Right ventricle myocardium inferior (tissue), 1 donor: ENCODE results near the gene CCDC102B. TPM values are rescaled to one million over a fixed set of nuclear protein-coding genes. Genes with fewer than 3 reads are reported as not detected.
"Not testable (repeated sequence)": the region's sequence is repeated elsewhere in the genome, so short reads cannot be mapped to it uniquely, and the experiment has no call there.

Experiments used
- ATAC-seq: fragments of 200-7000 bp; cut with Tn5 transposase; one replicate; pipeline ENCODE4 v1.9.1; 2020; ENCODE audit warnings: mild to moderate bottlenecking, moderate library complexity
- DNase-seq: peaks from one replicate; pipeline ENCODE4 v3.0.0; 2021; ENCODE audit errors: missing footprints
- intact Hi-C: fragments of 100-400 bp; cut with DNase I; formaldehyde crosslinking; loops from one replicate; pipeline ENCODE4 v1.11.0; 2022
- long read RNA-seq: library from polyadenylated mRNA; unstranded; transcript quantifications from one replicate; pipeline ENCODE4 v2.0.0, GENCODE V29; 2021
- total RNA-seq: library from RNA; stranded (reverse); fragmentation: NEBNext Ultra II Directional; extraction: Animal tissue kit (Norgen Biotek cat#: 25700); gene quantifications from one replicate; pipeline ENCODE4 v1.2.1, GENCODE V29; 2021
- donor health status: DM: no; HTN: yes; CAD: no; lungs with severe emphysema.

CCDC102B gene
- total RNA-seq = 3.9 TPM
- long read RNA-seq, partial matches to known transcripts = 0 of 3 reads
- long read RNA-seq, other reads (novel, unspliced or antisense) = 3 of 3 reads

DNA sequence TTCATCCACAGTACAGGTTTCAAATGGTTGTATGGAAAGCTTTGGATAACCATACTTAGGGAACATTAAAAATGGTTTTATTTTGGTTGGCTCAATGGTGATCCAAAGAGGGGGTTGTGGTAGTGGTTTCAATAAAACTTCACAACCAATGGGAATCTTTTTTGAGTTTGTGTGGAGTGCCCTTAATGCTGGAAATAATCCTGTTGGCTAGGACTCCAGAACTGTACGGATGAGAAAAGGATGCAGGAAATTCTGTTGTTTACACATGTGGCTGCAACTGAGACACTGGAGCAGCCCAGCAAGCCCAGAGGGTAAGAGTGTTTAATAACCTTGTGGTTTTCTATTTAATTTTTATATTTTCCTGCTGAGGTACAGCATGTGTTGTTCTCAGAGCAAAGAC, at the start of gene CCDC102B:
TSS of gene CCDC102B (plus strand) at position 210 of the 400 bp plus-strand sequence. CDS start 38,684 bp downstream, outside the sequence.
- intact Hi-C loops = loop anchor here (1.0 kb wide), 1 partner anchor 7 kb away; no protein-coding TSS in a partner anchor
- DNase-seq (no peak), ATAC-seq (peak; percentile 63)

DNA sequence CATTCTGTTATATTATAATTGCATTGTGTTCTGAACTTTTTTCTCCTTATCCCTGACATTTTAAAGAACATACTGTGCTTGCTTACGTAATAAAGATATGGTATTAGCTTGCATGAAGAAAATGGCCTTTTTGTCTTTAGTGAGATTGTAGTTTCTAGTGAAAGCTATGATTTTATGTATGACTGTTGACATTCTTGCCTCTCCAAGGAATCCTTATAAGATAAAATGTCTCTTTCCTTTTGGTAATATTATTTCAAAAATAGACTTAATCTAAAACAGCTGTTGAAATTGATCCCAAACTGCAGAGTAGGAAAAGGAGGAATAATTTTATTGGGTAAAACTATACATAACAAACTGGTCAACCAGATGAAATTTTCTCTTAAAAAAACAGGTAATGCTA, 40.8 kb upstream of the CCDC102B start:
- ATAC-seq (peak; percentile 28), DNase-seq (no peak)
- intact Hi-C loops = no loop called here

DNA sequence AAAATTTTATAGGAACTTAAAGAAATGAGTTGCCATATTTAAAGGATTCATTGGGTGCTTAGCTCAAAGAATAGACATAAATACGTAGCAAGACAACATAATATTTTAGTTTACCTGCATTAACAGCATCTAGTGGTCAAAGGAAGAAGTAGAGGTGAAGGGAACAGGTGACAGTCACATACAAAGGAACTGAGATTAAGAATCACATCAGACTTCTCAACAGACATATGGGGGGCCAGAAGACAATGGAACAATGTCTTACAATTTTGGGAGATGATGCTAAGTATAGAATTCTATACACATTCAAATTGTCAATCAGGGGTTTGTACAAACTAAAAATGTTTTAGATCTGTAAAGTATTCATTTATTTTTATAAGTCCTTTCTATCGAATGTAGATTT, 38.6 kb upstream of the CCDC102B start:
- no peak for ATAC-seq
- intact Hi-C loops = no loop called here
- no peak for DNase-seq

DNA sequence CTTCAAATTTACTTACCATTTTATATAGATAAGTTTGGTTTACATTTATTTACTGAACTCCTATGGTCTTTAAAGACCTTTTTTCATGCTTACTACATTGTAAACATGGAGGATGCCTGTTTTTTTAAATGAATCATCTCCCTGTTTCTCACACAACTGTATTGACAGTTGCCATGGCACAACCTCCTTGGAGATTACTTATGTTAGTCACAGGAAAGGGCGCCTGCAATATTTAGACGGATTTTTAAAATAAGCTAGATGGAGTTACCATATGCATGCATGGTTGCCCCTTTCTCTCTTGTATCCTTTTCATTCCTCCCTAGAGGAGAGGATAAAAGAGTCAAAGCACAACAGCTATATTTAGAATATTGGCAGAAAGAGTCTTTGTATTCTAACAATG, 34.8 kb upstream of the CCDC102B start:
- intact Hi-C loops = no loop called here
- no peak for DNase-seq
- ATAC-seq = no peak

DNA sequence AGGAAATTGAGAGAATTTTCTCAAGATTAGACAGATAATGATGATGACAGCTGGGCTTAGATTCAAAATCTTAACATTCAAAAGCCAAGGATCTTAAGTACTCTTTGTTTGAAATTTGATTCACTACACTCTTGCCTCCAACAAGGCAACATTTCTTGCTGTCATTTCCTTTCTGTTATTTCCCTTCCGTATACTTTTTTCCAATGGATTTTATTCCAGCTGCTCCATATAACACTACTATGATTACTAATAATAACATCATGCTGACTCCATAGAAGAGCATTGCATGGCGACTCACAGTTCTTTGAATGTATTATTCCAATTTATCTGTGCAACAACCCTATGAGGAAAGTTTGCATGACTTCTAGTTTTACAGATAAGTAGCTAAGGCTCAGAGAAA, 33.9 kb upstream of the CCDC102B start:
- ATAC-seq = no peak
- no peak for DNase-seq
- intact Hi-C loops = no loop called here

DNA sequence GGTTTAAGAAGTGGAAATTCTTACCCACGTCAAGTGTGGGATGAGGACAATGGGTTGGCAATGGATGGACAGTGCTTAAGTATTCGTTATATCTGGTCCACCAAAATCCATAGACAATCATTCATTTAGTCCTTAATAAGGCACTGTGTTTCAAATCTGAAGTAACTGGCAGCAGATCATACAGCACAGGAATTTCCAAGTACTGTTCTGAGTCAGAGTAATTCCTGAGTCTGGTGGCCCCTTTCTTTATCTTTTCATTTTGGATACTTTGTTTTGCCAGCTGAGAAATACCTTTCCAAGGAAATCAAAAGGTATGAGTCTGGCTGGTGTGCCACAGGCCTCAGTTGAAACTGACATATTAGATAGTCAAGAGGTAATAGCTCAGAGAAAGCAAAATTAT, 31.4 kb upstream of the CCDC102B start:
- ATAC-seq = no peak
- intact Hi-C loops = no loop called here

DNA sequence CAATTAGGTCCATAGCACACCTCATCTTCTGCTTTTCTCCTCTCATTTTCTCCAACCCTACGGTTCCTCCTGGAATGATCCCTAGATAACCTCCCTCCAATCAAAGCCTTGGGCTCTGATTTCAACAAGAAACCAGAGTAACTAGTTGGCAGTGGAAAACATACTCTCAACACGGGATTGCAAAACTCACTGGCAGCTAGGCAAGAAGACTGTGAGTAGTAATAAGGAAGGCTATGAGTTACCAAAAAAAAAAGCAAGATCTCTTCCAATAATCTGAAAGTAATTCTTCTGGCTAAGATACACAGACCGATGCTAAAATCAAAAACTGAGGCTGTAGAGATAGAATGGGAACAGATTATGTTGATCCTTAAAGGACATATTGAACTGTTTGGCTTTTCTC, 28.4 kb upstream of the CCDC102B start:
- DNase-seq (no peak), ATAC-seq (peak; percentile 94)
- intact Hi-C loops = no loop called here

More for the DNA sequence above, 31.4 kb upstream of the CCDC102B start:
- no peak for DNase-seq

DNA sequence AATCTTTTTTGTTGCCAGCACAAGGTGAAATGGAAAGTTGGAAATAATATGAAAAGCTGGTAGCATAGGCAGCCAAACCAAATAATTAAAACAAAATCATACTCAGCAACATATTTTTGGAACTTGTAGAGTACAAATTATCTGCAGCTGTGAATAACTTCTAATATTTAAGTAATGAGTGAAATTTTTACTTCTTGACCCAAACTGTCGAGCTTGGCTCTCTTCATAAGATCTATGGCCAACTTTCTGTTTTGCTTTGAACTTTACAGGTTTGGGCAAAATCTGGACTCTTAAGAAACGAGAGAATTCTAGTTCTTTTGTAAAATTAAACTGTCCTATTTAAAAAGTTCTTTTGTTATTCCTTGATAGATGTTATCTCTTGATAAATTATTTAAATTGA, 25.6 kb upstream of the CCDC102B start:
- intact Hi-C loops = no loop called here
- no peak for ATAC-seq

DNA sequence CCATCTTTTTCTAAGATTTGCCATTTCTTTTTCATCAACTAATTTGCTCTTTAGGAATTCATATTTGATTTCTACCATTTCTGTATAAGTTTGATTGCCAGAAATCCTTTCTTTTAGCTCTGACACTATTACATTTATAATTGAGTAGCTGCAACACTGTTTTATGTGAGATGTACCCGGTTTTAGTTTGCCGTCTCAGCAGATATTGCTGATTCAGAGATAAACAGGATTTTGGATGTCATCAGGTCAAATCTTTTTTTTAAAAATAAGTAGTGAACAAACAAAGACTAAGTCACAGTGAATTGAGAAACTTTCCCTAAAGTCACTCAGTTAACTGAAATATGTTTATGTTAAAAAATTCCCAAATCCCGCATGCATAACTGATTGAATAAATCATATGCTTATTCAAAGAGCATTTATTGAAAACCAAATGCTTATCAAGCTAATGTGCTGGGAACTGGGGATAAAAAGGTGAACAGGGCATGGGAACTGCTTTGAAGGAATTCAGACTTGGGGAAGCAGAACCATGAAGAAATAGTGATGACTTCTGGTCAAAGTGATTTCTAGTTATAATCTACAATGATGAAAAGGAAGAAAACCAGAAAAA, 19.5 kb upstream of the CCDC102B start:
- ATAC-seq (no peak), DNase-seq (no peak)
- intact Hi-C loops = no loop called here

More for the DNA sequence above, 25.6 kb upstream of the CCDC102B start:
- DNase-seq = no peak

DNA sequence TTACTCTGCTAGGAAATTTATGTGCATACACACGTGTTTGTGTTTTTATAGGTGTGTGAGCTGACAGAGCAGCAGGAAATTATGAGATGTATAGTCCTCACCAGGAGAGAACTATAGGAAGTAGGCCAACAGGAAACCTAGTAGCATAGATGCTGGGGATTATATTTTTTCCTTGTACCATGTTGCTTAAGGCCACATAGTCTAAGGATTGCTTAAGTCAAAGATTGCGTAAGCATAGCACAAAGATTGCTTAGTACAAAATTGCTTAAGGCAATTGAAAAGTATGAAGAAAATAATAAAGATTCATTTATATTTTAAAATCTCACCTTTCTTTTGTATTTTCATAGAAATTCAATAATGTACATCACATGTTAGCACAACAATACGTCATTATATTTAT, 18.7 kb upstream of the CCDC102B start:
- intact Hi-C loops = no loop called here
- ATAC-seq (peak; percentile 39), DNase-seq (no peak)

DNA sequence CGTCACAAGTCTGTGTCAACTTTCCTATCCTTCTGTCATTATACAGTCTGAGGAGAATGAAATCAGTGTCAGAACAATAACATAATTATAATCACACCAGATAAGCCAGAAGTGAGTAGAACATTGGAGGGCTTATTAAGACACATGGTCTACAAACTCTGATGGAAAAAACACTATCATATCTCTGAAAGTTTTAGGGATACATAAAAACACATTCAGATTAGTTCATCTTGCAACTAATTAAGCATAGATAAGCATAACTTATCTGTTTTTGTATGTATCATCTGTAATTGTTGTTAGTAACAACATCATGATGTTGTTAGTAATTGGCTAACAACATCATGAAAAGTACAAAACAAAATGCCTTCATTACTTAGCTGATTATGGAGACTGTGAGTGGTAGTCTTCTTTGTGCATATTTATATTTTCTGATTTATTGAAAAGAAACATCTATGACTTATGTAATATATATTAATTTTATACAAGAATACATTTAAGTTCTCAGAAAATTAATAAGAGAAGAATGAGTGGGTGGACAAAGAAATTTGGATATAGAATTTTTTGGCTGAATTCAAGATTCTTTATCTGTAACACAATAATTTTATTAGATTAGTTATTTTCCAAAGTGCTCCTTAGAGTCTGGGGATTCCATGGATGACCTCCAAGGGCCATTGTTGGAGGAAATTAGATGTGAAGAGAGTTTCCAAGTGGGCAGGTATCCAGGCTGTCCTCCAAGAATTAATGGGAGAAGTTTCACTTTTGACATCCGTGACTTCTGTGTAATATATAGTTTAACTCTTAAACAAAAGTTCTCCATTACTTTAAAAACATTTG, 16.9 kb upstream of the CCDC102B start:
- intact Hi-C loops = no loop called here
- DNase-seq (no peak), ATAC-seq (no peak)

DNA sequence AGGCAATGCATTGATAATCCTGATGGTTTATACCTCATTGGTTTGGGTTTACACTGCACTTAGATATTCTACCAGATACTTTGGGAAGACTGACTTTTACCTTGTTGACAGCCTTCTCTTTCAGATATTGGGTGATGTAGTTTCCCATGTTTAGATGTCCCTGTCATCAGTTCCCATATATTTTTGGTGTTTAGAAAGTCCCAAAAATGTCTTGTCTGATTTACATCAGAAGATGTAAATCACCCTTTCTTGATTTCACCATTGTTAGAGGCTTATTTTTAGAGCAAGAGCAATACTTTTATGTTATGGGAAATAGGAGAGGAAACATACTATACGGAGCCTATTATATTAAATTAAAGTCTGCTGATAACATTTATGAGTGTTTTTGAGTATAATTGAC, 14.4 kb upstream of the CCDC102B start:
- DNase-seq (no peak), ATAC-seq (no peak)
- intact Hi-C loops = no loop called here

DNA sequence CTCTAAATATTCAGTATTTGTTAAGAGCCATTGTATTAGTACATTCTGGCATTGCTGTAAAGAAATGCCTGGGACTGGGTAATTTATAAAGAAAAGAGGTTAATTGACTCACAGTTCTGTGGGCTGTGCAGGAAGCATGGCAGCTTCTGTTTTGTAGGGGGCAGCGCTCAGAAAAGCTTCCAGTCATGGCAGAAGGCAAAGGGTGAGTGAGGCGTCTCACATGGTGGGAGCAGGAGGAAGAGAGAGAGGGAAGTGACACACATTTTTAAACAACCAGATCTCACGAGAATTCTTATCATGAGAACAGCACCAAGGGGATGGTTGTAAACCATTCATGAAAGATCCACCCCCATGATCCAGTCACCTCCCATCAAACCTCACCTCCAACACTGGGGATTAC, 13.8 kb upstream of the CCDC102B start:
- DNase-seq (no peak), ATAC-seq (no peak)
- intact Hi-C loops = no loop called here

DNA sequence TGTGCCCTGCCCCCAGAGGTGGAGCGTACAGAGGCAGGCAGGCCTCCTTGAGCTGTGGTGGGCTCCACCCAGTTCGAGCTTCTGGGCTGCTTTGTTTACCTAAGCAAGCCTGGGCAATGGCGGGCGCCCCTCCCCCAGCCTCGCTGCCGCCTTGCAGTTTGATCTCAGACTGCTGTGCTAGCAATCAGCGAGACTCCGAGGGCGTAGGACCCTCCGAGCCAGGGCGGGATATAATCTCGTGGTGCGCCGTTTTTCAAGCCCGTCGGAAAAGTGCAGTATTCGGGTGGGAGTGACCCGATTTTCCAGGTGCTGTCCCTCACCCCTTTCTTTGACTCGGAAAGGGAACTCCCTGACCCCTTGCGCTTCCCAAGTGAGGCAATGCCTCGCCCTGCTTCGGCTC, 7.6 kb upstream of the CCDC102B start:
- intact Hi-C loops = not testable (repeated sequence)

DNA sequence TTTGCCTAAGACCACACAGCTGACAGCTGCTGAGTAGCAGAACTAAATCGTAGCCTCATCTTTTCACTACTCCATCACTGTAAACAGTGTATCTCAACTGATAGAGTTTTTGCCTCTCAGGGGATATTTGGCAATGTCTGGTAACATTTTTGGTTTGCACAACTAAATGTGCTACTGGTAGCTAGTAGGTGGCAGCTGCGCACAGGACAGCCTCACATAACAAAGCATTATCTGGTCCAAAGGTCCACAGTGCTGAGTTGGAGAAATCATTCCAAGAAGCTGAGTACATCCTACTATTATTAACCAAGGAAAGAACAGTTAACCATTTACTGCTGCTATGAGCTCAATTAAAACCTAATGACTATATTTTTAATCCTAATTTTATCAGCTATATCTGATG, 6.1 kb upstream of the CCDC102B start:
- DNase-seq (no peak), ATAC-seq (peak; percentile 64)
- intact Hi-C loops = no loop called here

More for the DNA sequence above, 7.6 kb upstream of the CCDC102B start:
- not testable (repeated sequence) for ATAC-seq, DNase-seq

DNA sequence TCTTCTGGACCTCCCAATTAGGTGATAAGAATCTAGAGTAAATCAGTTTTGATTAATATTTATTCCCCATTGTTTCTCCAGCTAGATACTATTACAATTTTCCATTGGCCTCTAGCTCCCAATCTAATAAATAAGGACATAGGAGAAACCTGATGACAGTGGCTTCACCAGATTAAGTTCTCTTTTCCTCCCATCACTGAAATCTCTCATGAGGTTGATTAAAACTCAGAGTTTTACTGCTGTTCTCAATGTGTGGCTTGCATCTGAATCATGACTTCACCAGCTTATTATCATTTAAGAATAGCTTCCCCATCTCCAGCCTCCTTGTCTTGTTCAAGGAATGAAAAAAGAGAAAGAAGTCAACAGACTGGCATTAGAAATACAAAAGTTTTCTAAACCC, 3.9 kb upstream of the CCDC102B start:
- intact Hi-C loops = no loop called here
- DNase-seq = no peak

DNA sequence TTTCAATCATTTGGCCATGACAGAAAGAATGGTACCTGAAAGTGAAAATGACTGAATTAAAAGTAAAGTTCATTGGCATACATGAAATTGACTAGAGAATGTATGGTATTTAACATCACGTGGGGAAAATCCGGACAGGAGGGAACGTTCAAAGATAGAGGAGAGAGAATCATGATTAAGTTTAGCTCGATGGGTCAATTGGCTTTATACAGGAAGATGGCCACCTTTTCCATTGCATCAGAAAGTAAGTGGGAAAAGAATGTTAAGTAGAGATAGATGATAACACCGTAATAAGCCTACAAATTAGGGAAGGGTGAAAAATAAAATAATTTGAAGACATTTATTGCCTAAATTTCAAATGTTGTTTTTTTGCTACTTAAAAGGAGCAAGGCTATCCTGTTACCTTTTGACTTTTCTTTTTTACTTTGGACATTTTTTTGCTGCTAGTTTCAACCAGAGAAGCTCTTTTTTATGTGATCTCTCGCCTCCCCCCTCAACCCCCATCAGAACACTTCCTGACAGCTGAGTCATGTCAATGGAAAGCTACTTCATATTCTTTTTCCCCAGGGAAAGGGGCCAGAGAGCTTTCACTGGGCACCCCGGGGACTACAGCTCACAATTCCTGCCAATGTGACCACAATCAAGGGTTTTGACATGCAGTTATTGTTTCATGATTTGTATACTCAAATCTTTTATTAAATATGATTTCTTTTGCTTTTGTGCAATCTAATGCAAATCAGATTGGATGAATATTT, 767 bp upstream of the CCDC102B start:
- intact Hi-C loops = loop anchor here (1.0 kb wide), 1 partner anchor 8 kb away; no protein-coding TSS in a partner anchor
- no peak for DNase-seq
- peak; percentile 88 for ATAC-seq

More for the DNA sequence above, 3.9 kb upstream of the CCDC102B start:
- no peak for ATAC-seq

DNA sequence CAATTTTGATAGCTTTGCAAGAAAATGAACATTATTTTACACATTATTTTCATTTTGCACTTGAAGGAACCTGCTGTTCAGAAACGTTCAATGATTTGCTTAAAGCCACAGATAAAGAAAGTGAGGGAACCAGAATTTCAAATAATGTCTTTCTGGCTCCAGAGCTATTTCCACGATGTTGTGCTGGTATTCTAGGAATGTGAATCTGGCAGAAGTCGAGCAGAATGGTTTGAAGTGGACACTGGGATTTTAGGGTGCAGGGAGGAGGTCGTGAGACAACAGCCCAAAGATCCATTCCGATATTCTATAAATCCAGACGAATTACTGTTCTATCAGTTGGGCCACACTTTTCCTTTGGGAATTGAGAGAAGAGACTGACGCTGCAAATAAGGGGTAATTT, 2.2 kb downstream of the CCDC102B start:
- ATAC-seq (no peak), DNase-seq (no peak)
- intact Hi-C loops = no loop called here

DNA sequence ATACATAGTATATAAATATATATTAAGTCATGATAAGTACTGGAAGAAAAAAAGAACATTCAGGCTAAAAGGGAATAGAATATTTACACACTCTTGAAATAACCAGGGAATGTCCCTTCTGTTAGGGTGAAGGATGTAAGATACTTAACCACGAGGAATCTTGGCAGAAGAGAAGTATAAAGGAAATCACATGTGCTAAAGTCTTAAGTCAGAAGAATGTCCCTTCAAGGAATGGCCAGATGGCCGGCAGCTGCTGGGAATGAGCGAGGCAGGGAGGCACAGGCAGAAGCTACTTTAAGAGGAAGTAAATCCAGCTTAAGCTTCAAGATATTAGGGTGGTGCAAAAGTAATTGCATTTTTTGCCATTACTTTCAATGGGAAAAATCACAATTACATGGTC, 5.5 kb downstream of the CCDC102B start:
- DNase-seq (peak; percentile 87), ATAC-seq (peak; percentile 96)
- intact Hi-C loops = no loop called here
